Ovary (tissue), 3 donors: ENCODE data around the gene TAF7L.

Experiments
- POLR2A ChIP-seq: fragments of 450-650 bp; IDR thresholded peaks from one replicate; pipeline ENCODE4 v1.6.1; 2017; ENCODE audit warnings: antibody characterized with exemption, mild to moderate bottlenecking, moderate library complexity
- TF ChIP-seq, protein P1 (sequence below), 3 donors: fragments of 450-650 bp in 2 of 3; fragments of 200-600 bp in 1 of 3; IDR thresholded peaks; one replicate each; pipeline versions ENCODE4 v1.5.1 to v1.8.0; 2016 to 2022; ENCODE audit warnings: antibody characterized with exemption in 3 of 3, mild to moderate bottlenecking in 1 of 3
- donor health status: DM: no; HTN: no; CAD: no.

DNA sequence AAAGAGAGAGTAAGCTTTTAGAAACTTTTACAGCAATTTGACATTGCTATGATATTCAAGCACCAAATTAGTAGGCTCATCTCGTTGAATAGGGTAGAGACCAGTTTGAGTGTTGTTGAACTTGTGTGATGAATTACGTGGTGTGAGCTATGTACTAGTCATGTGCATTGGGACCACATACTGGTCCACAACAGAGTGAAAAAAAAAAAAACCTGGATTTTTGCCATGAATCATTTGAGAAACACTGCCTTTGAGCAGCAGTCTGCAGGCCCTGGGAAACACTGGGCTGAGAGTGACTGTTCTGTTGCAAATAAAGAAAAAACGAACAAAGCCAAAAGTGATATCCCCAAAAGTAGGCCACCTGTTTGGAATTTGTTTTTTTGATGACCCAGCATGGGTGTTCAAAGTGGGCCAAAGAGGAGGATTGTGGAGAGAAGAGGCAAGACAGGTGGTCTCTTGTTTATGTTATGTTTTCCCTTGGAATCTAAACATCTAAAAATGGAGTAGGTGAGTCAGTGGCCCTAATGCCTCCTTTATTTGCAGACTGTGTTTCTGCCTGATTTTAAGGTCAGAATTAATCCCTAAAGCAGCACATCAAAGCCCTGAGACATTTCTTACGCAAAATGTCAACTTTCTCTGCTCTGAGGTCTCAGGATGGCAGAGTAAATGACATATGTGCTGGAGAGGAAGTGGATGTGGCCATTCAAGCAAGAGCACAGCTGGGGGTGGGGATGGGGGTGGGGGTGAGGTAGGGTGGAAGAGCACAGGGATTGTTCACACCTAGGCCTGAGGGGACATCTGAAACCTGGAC is 33.5 kb downstream of the TAF7L start:
- TF ChIP-seq, protein P1, sequence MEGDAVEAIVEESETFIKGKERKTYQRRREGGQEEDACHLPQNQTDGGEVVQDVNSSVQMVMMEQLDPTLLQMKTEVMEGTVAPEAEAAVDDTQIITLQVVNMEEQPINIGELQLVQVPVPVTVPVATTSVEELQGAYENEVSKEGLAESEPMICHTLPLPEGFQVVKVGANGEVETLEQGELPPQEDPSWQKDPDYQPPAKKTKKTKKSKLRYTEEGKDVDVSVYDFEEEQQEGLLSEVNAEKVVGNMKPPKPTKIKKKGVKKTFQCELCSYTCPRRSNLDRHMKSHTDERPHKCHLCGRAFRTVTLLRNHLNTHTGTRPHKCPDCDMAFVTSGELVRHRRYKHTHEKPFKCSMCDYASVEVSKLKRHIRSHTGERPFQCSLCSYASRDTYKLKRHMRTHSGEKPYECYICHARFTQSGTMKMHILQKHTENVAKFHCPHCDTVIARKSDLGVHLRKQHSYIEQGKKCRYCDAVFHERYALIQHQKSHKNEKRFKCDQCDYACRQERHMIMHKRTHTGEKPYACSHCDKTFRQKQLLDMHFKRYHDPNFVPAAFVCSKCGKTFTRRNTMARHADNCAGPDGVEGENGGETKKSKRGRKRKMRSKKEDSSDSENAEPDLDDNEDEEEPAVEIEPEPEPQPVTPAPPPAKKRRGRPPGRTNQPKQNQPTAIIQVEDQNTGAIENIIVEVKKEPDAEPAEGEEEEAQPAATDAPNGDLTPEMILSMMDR (IDR thresholded peaks at IDR 0.05), result no peak
- TF ChIP-seq POLR2A, result no peak
